ENCODE measurements around the gene TTC27. TPM values are rescaled to one million over a fixed set of nuclear protein-coding genes. Genes with fewer than 3 reads are reported as not detected.

TTC27 gene
- total RNA-seq, 5 donors from 2014 or later (not counting 1 experiment from before 2014, with no cell fraction given) = 17.9 to 23.3 (median 21.6) TPM

DNA sequence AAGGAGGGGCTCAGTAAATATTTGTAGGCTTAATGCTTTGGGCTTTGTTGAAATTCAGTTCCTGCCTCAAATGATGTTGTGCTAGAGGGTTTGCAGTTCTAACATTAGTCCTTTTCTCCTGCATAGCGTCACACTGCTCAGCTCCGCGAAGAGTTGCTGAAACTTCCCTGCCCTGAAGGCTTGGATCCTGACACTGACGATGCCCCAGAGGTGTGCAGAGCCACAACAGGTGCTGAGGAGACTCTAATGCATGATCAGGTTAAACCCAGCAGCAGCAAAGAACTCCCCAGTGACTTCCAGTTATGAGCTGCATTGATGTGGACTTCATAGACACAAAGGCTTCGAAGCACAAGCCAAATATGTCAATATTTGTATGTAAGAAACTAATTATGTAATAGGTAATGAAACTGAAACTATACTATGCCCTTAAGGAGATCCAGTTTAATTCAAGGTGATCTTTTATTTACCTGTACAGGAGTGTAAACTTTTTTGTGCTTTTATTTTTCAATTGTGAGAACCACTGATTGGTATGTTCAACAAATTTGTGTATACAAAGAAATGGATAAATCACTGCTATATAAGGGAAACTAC is 10.2 kb upstream of the TTC27 start:
- H3K36me3 ChIP-seq (ENCODE audit: control insufficient read depth in 2 of 2, extremely low read depth in 1 of 2, insufficient read depth in 1 of 2, low read length in 1 of 2) = peaks cover 0 to 40% of the 10 kb centered on the region in 2 donors
- Mint-ChIP-seq H3K27me3 (no peaks in the 10 kb centered on the region), H3K4me1 (no peaks in the 10 kb centered on the region), H3K36me3 (peaks cover 40% of the 10 kb centered on the region), H3K4me3 (no peak overlapping the region), H3K9me3 (no peaks in the 10 kb centered on the region), H3K27ac (peak overlapping the region in 1 of 2 donors; percentile 48)
- ChIA-PET CTCF (no interaction called here), POLR2A (no interaction called here)
- H3K27me3 ChIP-seq (replicated peaks in 1 of 2; ENCODE audit: control insufficient read depth in 2 of 2, extremely low read depth in 1 of 2, insufficient read depth in 2 of 2, low read length in 1 of 2) = no peaks in the 10 kb centered on the region
- no peaks in the 10 kb centered on the region for H3K9me3 ChIP-seq
- WGBS (ENCODE audit: insufficient coverage) = 92% methylated on average over 4 of the region's 5 CpGs
- ATAC-seq (replicated peaks in 1 of 4) (no peak), DNase-seq (no peak)
- no peak overlapping the region for H3K4me3 ChIP-seq (ENCODE audit: control insufficient read depth in 1 of 2, extremely low read depth in 1 of 2, low read length in 1 of 2)
- H3K4me1 ChIP-seq (ENCODE audit: control insufficient read depth in 1 of 2, extremely low read depth in 1 of 2, insufficient read depth in 2 of 2, low read length in 2 of 2) = no peaks in the 10 kb centered on the region
- H3K27ac ChIP-seq (ENCODE audit: low read length) = no peak overlapping the region

DNA sequence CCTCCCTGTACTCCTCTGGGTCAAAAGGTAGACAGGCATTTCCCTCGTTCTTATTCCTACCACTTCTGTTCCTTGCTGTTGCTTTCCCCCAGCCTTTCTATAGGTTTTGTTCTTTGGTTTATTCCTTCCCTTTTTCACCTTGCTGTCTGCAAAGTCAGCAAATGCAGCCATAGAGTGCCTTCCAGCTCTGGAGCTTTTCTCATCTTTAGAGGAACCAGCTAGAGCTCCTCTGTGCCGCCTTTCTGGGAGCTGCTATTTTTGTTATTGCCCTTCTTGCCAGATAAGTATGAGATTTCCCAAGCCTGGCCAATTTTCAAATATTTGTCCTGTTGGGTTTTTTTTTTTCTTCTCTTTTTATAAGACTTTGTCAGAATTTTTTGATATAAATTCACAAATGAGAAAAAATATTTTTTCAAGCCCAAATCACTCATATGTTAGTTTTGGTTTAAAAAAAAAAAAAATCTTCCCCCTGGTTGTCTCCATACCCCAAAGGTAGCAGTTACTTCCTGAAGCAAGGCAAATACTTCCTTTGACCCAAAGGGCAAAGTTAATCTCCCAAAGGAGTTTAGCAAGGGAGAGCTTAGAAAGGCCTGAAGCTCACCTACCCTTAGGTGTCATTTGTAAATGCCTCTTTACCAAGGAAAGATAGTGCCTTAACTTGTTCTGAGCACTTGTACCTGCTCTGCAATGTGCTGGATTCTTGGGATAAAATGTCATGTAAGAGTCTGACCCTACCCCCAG is 5.1 kb upstream of the TTC27 start:
- CTCF ChIA-PET = interaction anchor here (0.6 to 0.7 kb wide), 2 partner anchors 76 to 412 kb away, joined by 3 read pairs; no protein-coding TSS in a partner anchor
- Histone ChIP-seq H3K27me3 (replicated peaks in 1 of 2; ENCODE audit: control insufficient read depth in 2 of 2, extremely low read depth in 1 of 2, insufficient read depth in 2 of 2, low read length in 1 of 2) (peaks cover 0 to 4% of the 10 kb centered on the region in 2 experiments), H3K4me1 (ENCODE audit: control insufficient read depth in 1 of 2, extremely low read depth in 1 of 2, insufficient read depth in 2 of 2, low read length in 2 of 2) (peaks cover 0 to 11% of the 10 kb centered on the region in 2 experiments), H3K9me3 (no peaks in the 10 kb centered on the region), H3K36me3 (ENCODE audit: control insufficient read depth in 2 of 2, extremely low read depth in 1 of 2, insufficient read depth in 1 of 2, low read length in 1 of 2) (peaks cover 0 to 8% of the 10 kb centered on the region in 2 donors), H3K27ac (ENCODE audit: low read length) (no peak overlapping the region), H3K4me3 (ENCODE audit: control insufficient read depth in 1 of 2, extremely low read depth in 1 of 2, low read length in 1 of 2) (no peak overlapping the region)
- Mint-ChIP-seq H3K9me3 (no peaks in the 10 kb centered on the region), H3K4me3 (no peak overlapping the region), H3K36me3 (peaks cover 12% of the 10 kb centered on the region), H3K27me3 (no peaks in the 10 kb centered on the region), H3K27ac (peak overlapping the region; percentile 41 to 75), H3K4me1 (peaks cover 7 to 9% (median 8%) of the 10 kb centered on the region in 3 donors)
- no peak for ATAC-seq (replicated peaks in 1 of 4)
- WGBS (ENCODE audit: insufficient coverage) = no CpG with 5 or more reads among the region's 2 CpGs
- DNase-seq = no peak
- POLR2A ChIA-PET = interaction anchor here in 1 of 2 donors (0.5 kb wide), 1 partner anchor 968 kb away, joined by 3 read pairs; no protein-coding TSS in a partner anchor

DNA sequence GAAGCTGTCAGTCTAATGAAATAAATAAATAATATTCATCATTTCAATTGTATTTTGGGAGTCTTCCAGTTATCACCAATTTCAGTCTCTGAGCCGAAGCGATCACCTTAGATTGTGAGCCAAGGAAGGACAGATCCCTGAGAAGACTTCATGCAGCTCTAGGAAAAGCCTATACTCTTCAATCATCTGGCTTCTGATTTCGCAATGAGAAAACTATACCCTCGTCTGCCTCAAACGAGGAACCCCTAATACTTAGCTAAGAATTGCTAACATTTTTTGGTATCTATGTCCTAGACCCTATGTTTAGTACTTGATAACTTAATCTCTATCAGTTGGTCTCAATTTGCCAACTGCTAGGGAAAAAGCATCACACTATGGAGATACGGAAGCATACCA is 4.5 kb upstream of the TTC27 start:
- no peak for ATAC-seq (replicated peaks in 1 of 4)
- Mint-ChIP-seq H3K4me1 (peaks cover 9 to 14% (median 10%) of the 10 kb centered on the region in 3 donors), H3K27ac (no peak overlapping the region), H3K9me3 (no peaks in the 10 kb centered on the region), H3K36me3 (peaks cover 11% of the 10 kb centered on the region), H3K27me3 (no peaks in the 10 kb centered on the region), H3K4me3 (no peak overlapping the region)
- no peak overlapping the region for H3K27ac ChIP-seq (ENCODE audit: low read length)
- no peak for DNase-seq
- no peak overlapping the region for H3K4me3 ChIP-seq (ENCODE audit: control insufficient read depth in 1 of 2, extremely low read depth in 1 of 2, low read length in 1 of 2)
- peaks cover under 1 to 14% of the 10 kb centered on the region in 2 experiments for H3K4me1 ChIP-seq (ENCODE audit: control insufficient read depth in 1 of 2, extremely low read depth in 1 of 2, insufficient read depth in 2 of 2, low read length in 2 of 2)
- POLR2A ChIA-PET = interaction anchor here in 1 of 2 donors (0.5 to 0.7 kb wide), 2 partner anchors 168 to 968 kb away, joined by 3 read pairs; no protein-coding TSS in a partner anchor
- 100% methylated on average over 5 of the region's 6 CpGs for WGBS (ENCODE audit: insufficient coverage)
- CTCF ChIA-PET = interaction anchor here (0.6 to 0.7 kb wide), 2 partner anchors 77 to 413 kb away, joined by 3 read pairs; no protein-coding TSS in a partner anchor
- H3K36me3 ChIP-seq (ENCODE audit: control insufficient read depth in 2 of 2, extremely low read depth in 1 of 2, insufficient read depth in 1 of 2, low read length in 1 of 2) = peaks cover 0 to 6% of the 10 kb centered on the region in 2 donors
- H3K9me3 ChIP-seq = no peaks in the 10 kb centered on the region
- H3K27me3 ChIP-seq (replicated peaks in 1 of 2; ENCODE audit: control insufficient read depth in 2 of 2, extremely low read depth in 1 of 2, insufficient read depth in 2 of 2, low read length in 1 of 2) = peaks cover 0 to 4% of the 10 kb centered on the region in 2 experiments

DNA sequence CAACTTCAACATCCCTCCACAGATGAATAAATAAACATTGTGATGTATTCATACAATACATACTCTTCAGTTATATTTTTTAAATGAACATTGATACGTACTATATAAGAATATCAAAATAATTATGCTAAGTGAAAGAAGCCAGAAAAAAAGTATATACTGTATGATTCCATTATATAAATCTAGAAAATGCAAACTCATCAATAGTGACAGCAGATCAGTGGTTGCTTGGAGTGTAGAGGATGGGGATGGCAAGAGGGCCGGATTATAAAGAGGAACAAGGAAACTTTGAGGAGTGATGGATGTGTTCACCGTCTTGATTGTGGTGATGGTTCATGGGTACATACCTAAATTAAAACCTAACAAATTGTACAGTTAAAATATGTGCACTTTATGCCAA is 3.0 kb upstream of the TTC27 start:
- peaks cover 4 to 24% of the 10 kb centered on the region in 2 experiments for H3K4me1 ChIP-seq (ENCODE audit: control insufficient read depth in 1 of 2, extremely low read depth in 1 of 2, insufficient read depth in 2 of 2, low read length in 2 of 2)
- Mint-ChIP-seq H3K4me1 (peaks cover 19 to 21% (median 20%) of the 10 kb centered on the region in 3 donors), H3K27me3 (no peaks in the 10 kb centered on the region), H3K9me3 (no peaks in the 10 kb centered on the region), H3K4me3 (no peak overlapping the region), H3K27ac (no peak overlapping the region), H3K36me3 (peaks cover 10% of the 10 kb centered on the region)
- no peaks in the 10 kb centered on the region for H3K9me3 ChIP-seq
- CTCF ChIA-PET = no interaction called here
- WGBS (ENCODE audit: insufficient coverage) = no CpG with 5 or more reads among the region's 3 CpGs
- no peak overlapping the region for H3K27ac ChIP-seq (ENCODE audit: low read length)
- H3K36me3 ChIP-seq (ENCODE audit: control insufficient read depth in 2 of 2, extremely low read depth in 1 of 2, insufficient read depth in 1 of 2, low read length in 1 of 2) = no peaks in the 10 kb centered on the region
- H3K27me3 ChIP-seq (replicated peaks in 1 of 2; ENCODE audit: control insufficient read depth in 2 of 2, extremely low read depth in 1 of 2, insufficient read depth in 2 of 2, low read length in 1 of 2) = peaks cover 0 to 4% of the 10 kb centered on the region in 2 experiments
- POLR2A ChIA-PET = no interaction called here
- DNase-seq (no peak), ATAC-seq (replicated peaks in 1 of 4) (no peak)
- no peak overlapping the region for H3K4me3 ChIP-seq (ENCODE audit: control insufficient read depth in 1 of 2, extremely low read depth in 1 of 2, low read length in 1 of 2)

DNA sequence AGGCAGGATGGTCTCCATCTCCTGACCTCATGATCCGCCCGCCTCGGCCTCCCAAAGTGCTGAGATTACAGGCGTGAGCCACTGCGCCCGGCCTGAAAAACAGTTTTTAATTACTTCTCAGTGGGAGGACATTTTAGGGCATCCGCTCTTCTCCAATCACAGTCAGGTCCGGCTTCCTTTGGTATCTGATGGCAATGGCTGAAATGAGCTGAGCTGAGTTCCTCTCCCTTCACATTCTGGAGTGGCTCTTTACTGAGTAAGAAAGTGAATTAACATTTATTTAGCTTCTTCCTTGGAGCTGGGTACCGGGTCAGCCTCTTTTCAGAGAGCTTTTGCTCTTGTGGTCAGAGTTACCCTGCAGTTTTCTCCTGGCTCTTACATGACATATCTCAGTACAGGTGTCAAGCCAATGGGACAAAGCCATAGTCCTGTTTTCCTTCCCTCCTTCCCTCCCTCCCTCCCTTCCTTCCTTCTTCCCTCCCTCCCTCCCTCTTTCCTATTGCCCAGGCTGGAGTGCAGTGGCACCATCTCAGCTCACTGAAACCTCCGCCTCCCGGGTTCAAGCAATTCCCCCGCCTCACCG is 1.1 kb upstream of the TTC27 start:
- peak overlapping the region in 1 of 2 donors; percentile 51 for H3K27ac Mint-ChIP-seq
- no peak overlapping the region for H3K27ac ChIP-seq (ENCODE audit: low read length)
- peaks cover 26 to 29% (median 26%) of the 10 kb centered on the region in 3 donors for H3K4me1 Mint-ChIP-seq
- H3K9me3 Mint-ChIP-seq = no peaks in the 10 kb centered on the region
- H3K27me3 ChIP-seq (replicated peaks in 1 of 2; ENCODE audit: control insufficient read depth in 2 of 2, extremely low read depth in 1 of 2, insufficient read depth in 2 of 2, low read length in 1 of 2) = peaks cover 0 to 4% of the 10 kb centered on the region in 2 experiments
- peaks cover 18% of the 10 kb centered on the region for H3K36me3 Mint-ChIP-seq
- H3K36me3 ChIP-seq (ENCODE audit: control insufficient read depth in 2 of 2, extremely low read depth in 1 of 2, insufficient read depth in 1 of 2, low read length in 1 of 2) = peaks cover 0 to 5% of the 10 kb centered on the region in 2 donors
- DNase-seq (no peak), ATAC-seq (replicated peaks in 1 of 4) (no peak)
- no peaks in the 10 kb centered on the region for H3K9me3 ChIP-seq
- whole genome bisulfite sequencing (ENCODE audit: insufficient coverage) = 90% methylated on average over 4 of the region's 13 CpGs
- peak overlapping the region in 2 of 3 donors; percentile 87 to 91 for H3K4me3 Mint-ChIP-seq
- CTCF ChIA-PET = interaction anchor here in 1 of 2 donors (0.6 kb wide), 1 partner anchor 51 kb away, joined by 3 read pairs; no protein-coding TSS in a partner anchor
- peaks cover 4 to 24% of the 10 kb centered on the region in 2 experiments for H3K4me1 ChIP-seq (ENCODE audit: control insufficient read depth in 1 of 2, extremely low read depth in 1 of 2, insufficient read depth in 2 of 2, low read length in 2 of 2)
- H3K27me3 Mint-ChIP-seq = no peaks in the 10 kb centered on the region
- POLR2A ChIA-PET = no interaction called here
- H3K4me3 ChIP-seq (ENCODE audit: control insufficient read depth in 1 of 2, extremely low read depth in 1 of 2, low read length in 1 of 2) = peak overlapping the region in 1 of 2 donors; percentile 95

DNA sequence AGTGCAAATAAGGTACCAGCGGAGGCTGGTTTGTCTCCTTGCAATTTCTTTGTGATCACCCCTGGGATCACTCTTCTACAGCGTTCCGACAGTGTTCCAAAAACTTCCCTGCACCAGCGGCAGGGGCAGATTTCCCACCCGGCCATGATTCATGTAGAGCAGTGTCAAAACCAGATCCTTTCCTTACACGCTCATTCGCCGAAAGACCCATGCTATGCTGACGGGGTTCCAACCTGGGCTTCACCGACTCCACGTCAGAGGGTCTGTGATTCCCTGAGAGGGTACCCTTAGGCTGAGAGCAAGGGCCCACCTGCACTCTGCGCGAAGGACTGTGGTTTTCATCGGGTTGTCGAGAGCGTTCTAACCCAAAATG is 423 bp upstream of the TTC27 start:
- peak; percentile 28 to 46 (median 30) for ATAC-seq (replicated peaks in 1 of 4)
- POLR2A ChIA-PET = no interaction called here

More for the DNA sequence above, 423 bp upstream of the TTC27 start:
- peak overlapping the region; percentile 87 to 91 (median 89) for H3K4me3 Mint-ChIP-seq
- H3K27ac Mint-ChIP-seq = peak overlapping the region; percentile 51 to 87
- Histone ChIP-seq H3K27ac (ENCODE audit: low read length) (peak overlapping the region; percentile 41), H3K36me3 (ENCODE audit: control insufficient read depth in 2 of 2, extremely low read depth in 1 of 2, insufficient read depth in 1 of 2, low read length in 1 of 2) (peaks cover 0 to 10% of the 10 kb centered on the region in 2 donors), H3K4me3 (ENCODE audit: control insufficient read depth in 1 of 2, extremely low read depth in 1 of 2, low read length in 1 of 2) (peak overlapping the region; percentile 95 to 99), H3K27me3 (replicated peaks in 1 of 2; ENCODE audit: control insufficient read depth in 2 of 2, extremely low read depth in 1 of 2, insufficient read depth in 2 of 2, low read length in 1 of 2) (peaks cover 0 to 4% of the 10 kb centered on the region in 2 experiments), H3K9me3 (no peaks in the 10 kb centered on the region), H3K4me1 (ENCODE audit: control insufficient read depth in 1 of 2, extremely low read depth in 1 of 2, insufficient read depth in 2 of 2, low read length in 2 of 2) (peaks cover 4 to 24% of the 10 kb centered on the region in 2 experiments)
- no peaks in the 10 kb centered on the region for H3K9me3 Mint-ChIP-seq
- peaks cover 19% of the 10 kb centered on the region for H3K36me3 Mint-ChIP-seq
- peaks cover 30 to 32% (median 31%) of the 10 kb centered on the region in 3 donors for H3K4me1 Mint-ChIP-seq
- WGBS (ENCODE audit: insufficient coverage) = 4% methylated on average over 15 of the region's 16 CpGs
- DNase-seq = peak in 11 of 35 experiments; percentile 2 to 23 (median 4)
- CTCF ChIA-PET = interaction anchor here in 1 of 2 donors (1.1 kb wide), 1 partner anchor 956 kb away, joined by 5 read pairs; no protein-coding TSS in a partner anchor
- H3K27me3 Mint-ChIP-seq = no peaks in the 10 kb centered on the region

Data from T-cell (primary cell).